ENCODE measurements around the gene PRKN.

DNA sequence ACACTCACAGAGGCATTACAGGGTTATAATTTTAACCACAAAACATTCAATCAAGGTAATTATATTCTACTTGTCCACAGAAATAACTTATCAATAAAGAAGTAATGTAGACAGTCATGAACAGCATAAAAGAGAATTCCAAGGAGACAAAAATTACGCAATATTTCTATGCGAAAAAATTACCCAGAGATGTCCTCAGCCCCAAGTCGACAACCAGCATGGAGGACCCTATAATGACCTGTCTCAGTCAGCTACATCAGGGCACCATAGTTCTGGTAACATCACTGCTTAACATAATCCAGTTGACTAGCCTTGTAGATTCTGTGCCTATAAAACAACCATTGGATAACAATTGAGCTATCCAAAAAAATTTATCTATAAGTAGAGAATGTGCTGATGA lies 579.8 kb downstream of the PRKN start:
- TF ChIP-seq, protein P1, sequence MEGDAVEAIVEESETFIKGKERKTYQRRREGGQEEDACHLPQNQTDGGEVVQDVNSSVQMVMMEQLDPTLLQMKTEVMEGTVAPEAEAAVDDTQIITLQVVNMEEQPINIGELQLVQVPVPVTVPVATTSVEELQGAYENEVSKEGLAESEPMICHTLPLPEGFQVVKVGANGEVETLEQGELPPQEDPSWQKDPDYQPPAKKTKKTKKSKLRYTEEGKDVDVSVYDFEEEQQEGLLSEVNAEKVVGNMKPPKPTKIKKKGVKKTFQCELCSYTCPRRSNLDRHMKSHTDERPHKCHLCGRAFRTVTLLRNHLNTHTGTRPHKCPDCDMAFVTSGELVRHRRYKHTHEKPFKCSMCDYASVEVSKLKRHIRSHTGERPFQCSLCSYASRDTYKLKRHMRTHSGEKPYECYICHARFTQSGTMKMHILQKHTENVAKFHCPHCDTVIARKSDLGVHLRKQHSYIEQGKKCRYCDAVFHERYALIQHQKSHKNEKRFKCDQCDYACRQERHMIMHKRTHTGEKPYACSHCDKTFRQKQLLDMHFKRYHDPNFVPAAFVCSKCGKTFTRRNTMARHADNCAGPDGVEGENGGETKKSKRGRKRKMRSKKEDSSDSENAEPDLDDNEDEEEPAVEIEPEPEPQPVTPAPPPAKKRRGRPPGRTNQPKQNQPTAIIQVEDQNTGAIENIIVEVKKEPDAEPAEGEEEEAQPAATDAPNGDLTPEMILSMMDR (IDR thresholded peaks at IDR 0.05), result no peak
- no peak for TF ChIP-seq ZFX (IDR thresholded peaks at IDR 0.05; ENCODE audit: borderline replicate concordance)

All from 22Rv1 (cell line).